K562 (cell line): ENCODE results near the gene DCDC2.

Source experiments
- NFE2 ChIP-seq: IDR thresholded peaks from 2 replicates; pipeline ENCODE4 v1.6.1; 2014; ENCODE audit warnings: antibody characterized with exemption, low read depth
- ZNF232 ChIP-seq: sonication (generic); formaldehyde crosslinking; IDR thresholded peaks from 2 replicates; pipeline ENCODE4 v1.8.0; 2022; ENCODE audit warnings: mild to moderate bottlenecking, missing genetic modification reagents

GRCh38 chr6:24257282-24257681 is 100.6 kb downstream of the DCDC2 start:
- TF ChIP-seq NFE2 (no peak), ZNF232 (CRISPR knock-in tag) (no peak)
